HCT116 (cell line): ENCODE results near the gene UPK1B. TPM values are rescaled to one million over a fixed set of nuclear protein-coding genes. Genes with fewer than 3 reads are reported as not detected.

ENCODE experiments used
- ATAC-seq: fragments of 200-7000 bp; cut with Tn5 transposase; 2 replicates; pipeline ENCODE4 v1.9.1; 2020; ENCODE audit warnings: mild to moderate bottlenecking, moderate library complexity
- BruUV-seq: library from RNA; stranded (reverse); fragments of 400-500 nt; replicated peaks from 2 replicates; lab custom pipeline; 2021; lab: Mats Ljungman, UMichigan
- CTCF ChIA-PET: fragments of 300-600 bp; sonication (Branson Sonifier 250); formaldehyde crosslinking; loops from one replicate; lab custom pipeline; 2021; ENCODE audit warnings: antibody characterized with exemption; lab: Charles Lee
- POLR2A ChIA-PET: fragments of 300-600, 350-600 bp; sonication (Branson Sonifier 250); formaldehyde crosslinking; loops from one replicate; lab custom pipeline; 2021; ENCODE audit warnings: antibody characterized with exemption; lab: Charles Lee
- RAD21 ChIA-PET, 2 experiments: fragments of 300-600 bp; sonication (Branson Sonifier 250); formaldehyde crosslinking; loops; one replicate each; lab custom pipeline; 2023; ENCODE audit warnings: low total read pairs in 2 of 2; ENCODE audit not compliant: uncharacterized antibody in 2 of 2, unreplicated experiment in 2 of 2, low non-redundant PET in 1 of 2; lab: Charles Lee
- DNase-seq: peaks from one replicate; pipeline ENCODE4 v3.0.0-alpha.2; 2010; ENCODE audit warnings: low read depth, low spot score
- H2AFZ ChIP-seq: fragments of 200-600 bp; shearing (Covaris generic), sonication (generic); 2 replicates; pipeline ENCODE4 v1.6.1; 2017; ENCODE audit warnings: low read depth, mixed run types, mixed read lengths, antibody characterized with exemption, low read length; ENCODE audit not compliant: poor library complexity, severe bottlenecking
- H3K27ac ChIP-seq: 2 replicates; pipeline ENCODE4 v1.5.1; 2012; ENCODE audit warnings: low read depth, low read length
- H3K27me3 ChIP-seq: fragments of 200-600 bp; sonication (generic); 2 replicates; pipeline ENCODE4 v1.6.1; 2016; ENCODE audit warnings: mixed run types, low read length, mixed read lengths; ENCODE audit not compliant: insufficient read depth
- H3K36me3 ChIP-seq, 2 experiments: fragments of 200-500 bp in 1 of 2; fragments of 200-600 bp in 1 of 2; sonication (Bioruptor generic) in 1 of 2; sonication (generic) in 1 of 2; 2 replicates each; pipeline versions ENCODE4 v1.5.1 to v1.6.1; 2014 to 2016; ENCODE audit warnings: low read length in 2 of 2, inconsistent platforms in 1 of 2, mixed read lengths in 1 of 2, mixed run types in 1 of 2; ENCODE audit not compliant: insufficient read depth in 2 of 2, control insufficient read depth in 1 of 2
- H3K4me1 ChIP-seq, 2 experiments: fragments of 200-600 bp in 1 of 2; sonication (generic) in 1 of 2; 2 replicates each; pipeline versions ENCODE4 v1.5.1 to v1.6.1; 2012 to 2017; ENCODE audit warnings: low read length in 2 of 2, inconsistent platforms in 1 of 2, mild to moderate bottlenecking in 1 of 2, mixed read lengths in 1 of 2, mixed run types in 1 of 2, moderate library complexity in 1 of 2; ENCODE audit not compliant: insufficient read depth in 2 of 2, control insufficient read depth in 1 of 2
- H3K4me2 ChIP-seq: fragments of 200-600 bp; sonication (generic); 2 replicates; pipeline ENCODE4 v1.6.1; 2017; ENCODE audit warnings: mixed run types, low read length, mixed read lengths
- H3K4me3 ChIP-seq, 2 experiments: fragments of 200-600 bp in 1 of 2; sonication (generic) in 1 of 2; replicated peaks in 1 of 2; 2 replicates each; pipeline ENCODE4 v1.5.1; 2011 to 2016; ENCODE audit warnings: low read length in 2 of 2, control low read depth in 1 of 2, low read depth in 1 of 2, mild to moderate bottlenecking in 1 of 2, mixed read lengths in 1 of 2, mixed run types in 1 of 2
- H3K79me2 ChIP-seq: fragments of 200-600 bp; sonication (generic); 2 replicates; pipeline ENCODE4 v1.6.1; 2017; ENCODE audit warnings: mild to moderate bottlenecking, mixed run types, low read length, moderate library complexity, mixed read lengths; ENCODE audit not compliant: insufficient read depth
- H3K9ac ChIP-seq: fragments of 200-600 bp; sonication (generic); 2 replicates; pipeline ENCODE4 v1.6.1; 2016; ENCODE audit warnings: low read length, mixed read lengths
- H3K9me2 ChIP-seq: fragments of 200-600 bp; sonication (generic), shearing (Covaris generic); 2 replicates; pipeline ENCODE4 v1.6.1; 2017; ENCODE audit warnings: mixed run types, mild to moderate bottlenecking, moderate library complexity; ENCODE audit not compliant: insufficient read depth
- H3K9me3 ChIP-seq, 2 experiments: fragments of 200-500 bp in 1 of 2; fragments of 200-600 bp in 1 of 2; sonication (Bioruptor generic) in 1 of 2; sonication (generic) in 1 of 2; 2 replicates each; pipeline ENCODE4 v1.6.1; 2014 to 2017; ENCODE audit warnings: low read length in 2 of 2, mixed read lengths in 2 of 2, inconsistent platforms in 1 of 2, low read depth in 1 of 2, mild to moderate bottlenecking in 1 of 2, mixed run types in 1 of 2, moderate library complexity in 1 of 2; ENCODE audit not compliant: control insufficient read depth in 1 of 2, insufficient read depth in 1 of 2
- H4K20me1 ChIP-seq: fragments of 200-600 bp; sonication (generic), shearing (Covaris generic); 2 replicates; pipeline ENCODE4 v1.6.1; 2017; ENCODE audit warnings: mixed run types, mild to moderate bottlenecking, moderate library complexity; ENCODE audit not compliant: insufficient read depth
- CBX3 ChIP-seq: IDR thresholded peaks from 2 replicates; pipeline ENCODE4 v1.6.1; 2012; ENCODE audit warnings: low read depth
- CEBPB ChIP-seq: IDR thresholded peaks from 2 replicates; pipeline ENCODE4 v1.6.1; 2012; ENCODE audit warnings: low read depth
- EGR1 ChIP-seq: IDR thresholded peaks from 2 replicates; pipeline ENCODE4 v1.6.1; 2012; ENCODE audit warnings: low read depth
- ELF1 ChIP-seq: IDR thresholded peaks from 2 replicates; pipeline ENCODE4 v1.6.1; 2012; ENCODE audit warnings: low read depth, borderline replicate concordance
- EZH2phosphoT487 ChIP-seq: fragments of 200-600 bp; IDR thresholded peaks from 2 replicates; pipeline ENCODE4 v1.6.1; 2018; ENCODE audit warnings: antibody characterized with exemption, borderline replicate concordance
- JUND ChIP-seq: IDR thresholded peaks from 2 replicates; pipeline ENCODE4 v1.6.1; 2012
- SIN3A ChIP-seq: IDR thresholded peaks from 2 replicates; pipeline ENCODE4 v1.6.1; 2012; ENCODE audit warnings: low read depth
- YY1 ChIP-seq: IDR thresholded peaks from 2 replicates; pipeline ENCODE4 v1.6.1; 2011; ENCODE audit warnings: low read length, low read depth, moderate library complexity, mild to moderate bottlenecking; ENCODE audit not compliant: insufficient replicate concordance; ENCODE audit errors: extremely low read depth
- ZFX ChIP-seq: fragments of 450-650 bp; IDR thresholded peaks from 2 replicates; pipeline ENCODE4 v1.6.1; 2017
- ZNF274 ChIP-seq: fragments of 200-500 bp; sonication (Bioruptor generic); IDR thresholded peaks from 2 replicates; pipeline ENCODE4 v1.6.1; 2014; ENCODE audit warnings: mild to moderate bottlenecking, low read depth, low read length, inconsistent platforms
- intact Hi-C: fragments of 100-400 bp; cut with micrococcal nuclease; formaldehyde crosslinking; loops from 2 replicates; pipeline ENCODE4 v1.10.0; 2022
- total RNA-seq: library from RNA; stranded (reverse); gene quantifications from one replicate; pipeline ENCODE4 v1.2.1, GENCODE V29; 2021; ENCODE audit not compliant: unreplicated experiment
- TF ChIP-seq, protein P1 (sequence below), 3 experiments: fragments of 200-600 bp in 1 of 3; sonication (generic) in 1 of 3; IDR thresholded peaks in 2 of 3; conservative IDR thresholded peaks in 1 of 3; 2 replicates each; pipeline ENCODE4 v1.5.1; 2012 to 2017; ENCODE audit warnings: low read depth in 2 of 3, low read length in 2 of 3, antibody characterized with exemption in 1 of 3, borderline replicate concordance in 1 of 3, control low read depth in 1 of 3, mild to moderate bottlenecking in 1 of 3, mixed read lengths in 1 of 3, mixed run types in 1 of 3, moderate library complexity in 1 of 3; ENCODE audit not compliant: insufficient read depth in 1 of 3
- TF ChIP-seq, protein P2 (sequence below): IDR thresholded peaks from 2 replicates; pipeline ENCODE4 v1.6.1; 2012

Gene UPK1B
- total RNA-seq, 1 experiment from 2014 or later: not detected

DNA sequence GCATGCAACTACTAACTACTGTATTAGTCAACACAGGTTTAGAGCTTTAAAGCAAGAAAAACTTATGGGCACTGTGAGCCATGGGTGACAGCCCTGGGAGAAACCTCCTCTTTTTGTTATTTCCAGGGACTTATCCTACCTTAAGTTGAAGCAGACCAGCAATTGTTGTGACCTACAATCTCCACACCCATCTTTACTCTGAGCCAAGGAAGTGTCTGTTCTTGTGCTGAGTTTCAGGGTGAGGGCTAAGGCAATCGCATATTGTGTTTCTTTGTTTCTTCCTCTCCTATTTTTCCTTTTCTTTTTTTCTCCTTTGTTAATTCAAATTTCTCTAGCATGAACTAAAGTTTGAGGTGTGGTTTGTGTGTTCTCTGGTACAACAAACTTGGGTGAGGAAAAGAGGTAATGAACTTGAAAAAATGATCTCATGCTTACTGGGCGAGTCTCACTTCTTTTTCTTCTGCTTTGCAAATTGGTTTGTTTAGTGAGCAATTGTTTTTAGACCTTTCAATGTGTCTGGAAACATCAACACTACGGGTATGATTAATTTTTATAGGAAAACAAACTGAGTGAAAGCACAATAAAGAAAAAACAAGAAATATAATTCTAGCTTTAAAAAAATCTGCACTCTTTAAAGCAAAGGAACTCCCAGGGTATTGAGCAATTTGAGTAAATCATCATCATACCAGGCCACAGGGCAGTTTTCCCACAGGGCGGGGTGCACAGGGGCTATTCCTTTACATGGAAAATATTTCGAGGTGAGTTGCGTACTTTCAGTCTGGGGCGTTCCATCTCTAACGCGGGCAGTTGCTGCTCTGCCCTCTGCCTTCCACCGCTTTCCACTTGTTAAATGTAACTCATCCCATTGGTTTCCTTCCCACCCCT, 2.7 kb downstream of the UPK1B start:
- Histone ChIP-seq H3K9ac (no peak overlapping the region), H3K27ac (no peak overlapping the region), H2AFZ (no peak overlapping the region), H3K4me3 (no peak overlapping the region), H3K27me3 (no peaks in the 10 kb centered on the region), H3K4me2 (no peak overlapping the region), H3K79me2 (no peaks in the 10 kb centered on the region), H3K36me3 (no peaks in the 10 kb centered on the region), H4K20me1 (no peaks in the 10 kb centered on the region), H3K4me1 (no peaks in the 10 kb centered on the region), H3K9me3 (no peaks in the 10 kb centered on the region), H3K9me2 (no peaks in the 10 kb centered on the region)
- ChIA-PET CTCF (no interaction called here), RAD21 (no interaction called here), POLR2A (no interaction called here)
- intact Hi-C loops: no loop called here
- DNase-seq (no peak), ATAC-seq (no peak)
- TF ChIP-seq ELF1 (no peak), SIN3A (no peak), ZFX (no peak), YY1 (no peak), JUND (no peak), CEBPB (no peak), EZH2phosphoT487 (no peak), EGR1 (no peak), CBX3 (no peak), ZNF274 (no peak)
- TF ChIP-seq, protein P1, sequence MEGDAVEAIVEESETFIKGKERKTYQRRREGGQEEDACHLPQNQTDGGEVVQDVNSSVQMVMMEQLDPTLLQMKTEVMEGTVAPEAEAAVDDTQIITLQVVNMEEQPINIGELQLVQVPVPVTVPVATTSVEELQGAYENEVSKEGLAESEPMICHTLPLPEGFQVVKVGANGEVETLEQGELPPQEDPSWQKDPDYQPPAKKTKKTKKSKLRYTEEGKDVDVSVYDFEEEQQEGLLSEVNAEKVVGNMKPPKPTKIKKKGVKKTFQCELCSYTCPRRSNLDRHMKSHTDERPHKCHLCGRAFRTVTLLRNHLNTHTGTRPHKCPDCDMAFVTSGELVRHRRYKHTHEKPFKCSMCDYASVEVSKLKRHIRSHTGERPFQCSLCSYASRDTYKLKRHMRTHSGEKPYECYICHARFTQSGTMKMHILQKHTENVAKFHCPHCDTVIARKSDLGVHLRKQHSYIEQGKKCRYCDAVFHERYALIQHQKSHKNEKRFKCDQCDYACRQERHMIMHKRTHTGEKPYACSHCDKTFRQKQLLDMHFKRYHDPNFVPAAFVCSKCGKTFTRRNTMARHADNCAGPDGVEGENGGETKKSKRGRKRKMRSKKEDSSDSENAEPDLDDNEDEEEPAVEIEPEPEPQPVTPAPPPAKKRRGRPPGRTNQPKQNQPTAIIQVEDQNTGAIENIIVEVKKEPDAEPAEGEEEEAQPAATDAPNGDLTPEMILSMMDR (IDR thresholded peaks at IDR 0.05 in 2 of 3, conservative IDR thresholded peaks at IDR 0.05 in 1 of 3; ENCODE audit: borderline replicate concordance in 1 of 3, insufficient read depth in 1 of 3, low read depth in 2 of 3, low read length in 2 of 3): no peak
- TF ChIP-seq, protein P2, sequence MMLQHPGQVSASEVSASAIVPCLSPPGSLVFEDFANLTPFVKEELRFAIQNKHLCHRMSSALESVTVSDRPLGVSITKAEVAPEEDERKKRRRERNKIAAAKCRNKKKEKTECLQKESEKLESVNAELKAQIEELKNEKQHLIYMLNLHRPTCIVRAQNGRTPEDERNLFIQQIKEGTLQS: no peak
- no TSS peak for BruUV-seq
